ENCODE results near the gene STARD3. TPM values are rescaled to one million over a fixed set of nuclear protein-coding genes. Genes with fewer than 3 reads are reported as not detected.

Gene STARD3
- total and polyA plus RNA-seq, 2 of the 13 experiments (the other 11 are each of a cell fraction or from before 2014, with no cell fraction given): 34.6 to 100 TPM

- peak; percentile 94 for TF ChIP-seq EED (CRISPR knock-in tag; IDR thresholded peaks at IDR 0.05)
- TF ChIP-seq NCOA1 (CRISPR knock-in tag; IDR thresholded peaks at IDR 0.05): no peak
- TF ChIP-seq TEAD3 (CRISPR knock-in tag; optimal IDR thresholded peaks at IDR 0.05; ENCODE audit: borderline replicate concordance): no peak
- 0 out of 2 replicates have a peak, but pooled peaks have one; percentile 41 for TF ChIP-seq ZNF512 (CRISPR knock-in tag; IDR thresholded peaks at IDR 0.05)
- TF ChIP-seq CENPX (CRISPR knock-in tag; IDR thresholded peaks at IDR 0.05): no peak
- TF ChIP-seq KLF11 (CRISPR knock-in tag; IDR thresholded peaks at IDR 0.05): no peak; the same call in 1 of the 2 replicates
- TF ChIP-seq ZSCAN25 (CRISPR knock-in tag; IDR thresholded peaks at IDR 0.05): peak; percentile 72; the same call in 1 of the 2 replicates
- no peak for TF ChIP-seq KLF9 (CRISPR knock-in tag; IDR thresholded peaks at IDR 0.05; ENCODE audit: low read depth)
- TF ChIP-seq ZNF614 (CRISPR knock-in tag; IDR thresholded peaks at IDR 0.05; ENCODE audit: borderline replicate concordance): no peak; the same call in 1 of the 2 replicates
- peak; percentile 91 for TF ChIP-seq TRAFD1 (CRISPR knock-in tag; IDR thresholded peaks at IDR 0.05; ENCODE audit: borderline replicate concordance)
- peak; percentile 69 for TF ChIP-seq SAP130 (CRISPR knock-in tag; IDR thresholded peaks at IDR 0.05; ENCODE audit: low read depth)
- peak; percentile 86; the same call in 1 of the 2 replicates for TF ChIP-seq ZNF33B (CRISPR knock-in tag; IDR thresholded peaks at IDR 0.05)
- TF ChIP-seq WIZ (CRISPR knock-in tag; IDR thresholded peaks at IDR 0.05): no peak
- TF ChIP-seq ZNF646 (CRISPR knock-in tag; IDR thresholded peaks at IDR 0.05): peak; percentile 71
- TF ChIP-seq HNF4A (CRISPR knock-in tag; IDR thresholded peaks at IDR 0.05): peak; percentile 24; the same call in 1 of the 2 replicates
- TF ChIP-seq MTERF4 (CRISPR knock-in tag; IDR thresholded peaks at IDR 0.05): peak; percentile 88; the same call in 1 of the 2 replicates
Observed at GRCh38 chr17:39671651-39672521, 34.9 kb downstream of the STARD3 start (continued).

All from HepG2 (cell line).